Measurements from ENCODE around the gene NME2.

NME2 gene

DNA sequence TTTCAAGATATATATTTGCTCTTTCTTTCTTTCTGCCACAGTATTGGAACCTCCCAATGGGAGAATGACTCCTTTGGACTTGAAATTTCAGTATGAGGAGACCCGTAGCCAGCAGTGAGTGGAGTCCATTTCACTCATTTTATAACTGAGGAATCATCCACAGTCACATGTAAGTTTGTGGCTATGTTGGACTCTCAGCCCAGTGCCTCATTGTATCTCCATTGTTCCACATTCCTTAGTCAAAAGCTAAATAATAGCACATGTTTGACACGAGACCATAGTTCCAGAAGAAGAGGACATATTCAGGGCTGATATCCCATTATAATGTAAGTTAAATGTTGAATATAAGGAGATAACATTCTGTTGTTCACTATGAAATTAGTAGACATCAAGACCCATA, 32.8 kb upstream of the NME2 start:
- Histone ChIP-seq H3K4me3 (ENCODE audit: low read depth, low read length) (no peak overlapping the region), H3K4me1 (ENCODE audit: control insufficient read depth, insufficient read depth, low read length) (no peaks in the 10 kb centered on the region), H3K36me3 (ENCODE audit: control insufficient read depth in 2 of 2, insufficient read depth in 1 of 2, low read length in 2 of 2) (no peaks in the 10 kb centered on the region), H3K9me3 (ENCODE audit: control insufficient read depth, insufficient read depth, low read depth, low read length) (no peaks in the 10 kb centered on the region), H3K27ac (ENCODE audit: extremely low read depth, low read depth, low read length) (no peak overlapping the region)
- TF ChIP-seq GLIS1 (tag by site-specific recombination; IDR thresholded peaks at IDR 0.05) (no peak), SP2 (tag by site-specific recombination; IDR thresholded peaks at IDR 0.05) (no peak), ZNF16 (tag by site-specific recombination; IDR thresholded peaks at IDR 0.05; ENCODE audit: low read depth) (no peak), ZFHX2 (tag by site-specific recombination; conservative IDR thresholded peaks at IDR 0.05) (no peak), ZNF548 (tag by site-specific recombination; IDR thresholded peaks at IDR 0.05) (no peak), KLF1 (tag by site-specific recombination; IDR thresholded peaks at IDR 0.05) (no peak), ZNF121 (tag by site-specific recombination; IDR thresholded peaks at IDR 0.05) (no peak), HOXC10 (CRISPR knock-in tag; IDR thresholded peaks at IDR 0.05) (no peak), ZNF23 (tag by site-specific recombination; IDR thresholded peaks at IDR 0.05; ENCODE audit: borderline replicate concordance) (no peak), REPIN1 (tag by site-specific recombination; IDR thresholded peaks at IDR 0.05; ENCODE audit: low read depth) (no peak), ZNF518A (tag by site-specific recombination; conservative IDR thresholded peaks at IDR 0.05; ENCODE audit: low read depth) (no peak), ZNF660 (tag by site-specific recombination; IDR thresholded peaks at IDR 0.05) (no peak)
- TF ChIP-seq, protein P1, sequence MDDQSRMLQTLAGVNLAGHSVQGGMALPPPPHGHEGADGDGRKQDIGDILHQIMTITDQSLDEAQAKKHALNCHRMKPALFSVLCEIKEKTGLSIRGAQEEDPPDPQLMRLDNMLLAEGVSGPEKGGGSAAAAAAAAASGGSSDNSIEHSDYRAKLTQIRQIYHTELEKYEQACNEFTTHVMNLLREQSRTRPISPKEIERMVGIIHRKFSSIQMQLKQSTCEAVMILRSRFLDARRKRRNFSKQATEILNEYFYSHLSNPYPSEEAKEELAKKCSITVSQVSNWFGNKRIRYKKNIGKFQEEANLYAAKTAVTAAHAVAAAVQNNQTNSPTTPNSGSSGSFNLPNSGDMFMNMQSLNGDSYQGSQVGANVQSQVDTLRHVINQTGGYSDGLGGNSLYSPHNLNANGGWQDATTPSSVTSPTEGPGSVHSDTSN (CRISPR knock-in tag; IDR thresholded peaks at IDR 0.05), result no peak
- ChIA-PET POLR2A (interaction anchor here (1.3 kb wide), 1 partner anchor 13 kb away, joined by 3 read pairs; the partner anchor contains the start of gene SPAG9), CTCF (no interaction called here)

DNA sequence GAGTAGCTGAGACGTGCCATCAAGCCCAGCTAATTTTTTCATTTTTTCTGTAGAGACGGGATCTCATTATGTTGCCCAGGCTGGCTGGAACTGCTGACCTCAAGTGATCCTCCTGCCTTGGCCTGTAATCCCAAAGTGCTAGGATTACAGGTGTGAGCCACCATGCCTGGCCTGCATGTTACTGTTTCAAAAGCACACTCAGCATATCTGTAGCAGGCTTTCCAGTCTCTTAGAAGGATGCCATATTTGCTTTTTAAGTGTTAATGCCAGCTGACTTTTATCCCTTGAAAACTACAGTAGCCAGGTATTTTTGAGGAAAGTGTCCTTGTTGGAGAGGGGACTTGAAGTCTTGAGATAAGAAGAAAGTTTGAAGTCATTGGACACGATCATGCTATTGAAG, 30.3 kb upstream of the NME2 start:
- ChIA-PET CTCF (interaction anchor here (1.2 kb wide), 1 partner anchor 17 kb away, joined by 3 read pairs; the partner anchor contains the start of gene NME1), POLR2A (interaction anchor here (1.6 to 1.7 kb wide), 2 partner anchors 15 to 17 kb away, joined by 7 to 8 read pairs; partner anchors contain the start of genes NME1 and SPAG9)
- no peak overlapping the region for H3K4me3 ChIP-seq (ENCODE audit: low read depth, low read length)
- H3K9me3 ChIP-seq (ENCODE audit: control insufficient read depth, insufficient read depth, low read depth, low read length), result no peaks in the 10 kb centered on the region
- H3K4me1 ChIP-seq (ENCODE audit: control insufficient read depth, insufficient read depth, low read length), result no peaks in the 10 kb centered on the region
- TF ChIP-seq SP7 (tag by site-specific recombination; IDR thresholded peaks at IDR 0.05) (no peak), ZNF175 (tag by site-specific recombination; IDR thresholded peaks at IDR 0.05) (no peak), ZNF138 (tag by site-specific recombination; IDR thresholded peaks at IDR 0.05; ENCODE audit: borderline replicate concordance) (no peak), BCL11A (tag by site-specific recombination; IDR thresholded peaks at IDR 0.05; ENCODE audit: low read depth) (no peak), ZSCAN23 (tag by site-specific recombination; IDR thresholded peaks at IDR 0.05) (no peak), ZNF549 (tag by site-specific recombination; IDR thresholded peaks at IDR 0.05) (no peak), IKZF3 (tag by site-specific recombination; IDR thresholded peaks at IDR 0.05) (no peak), KLF8 (tag by site-specific recombination; IDR thresholded peaks at IDR 0.05) (no peak), ZNF324 (tag by site-specific recombination; IDR thresholded peaks at IDR 0.05) (no peak), KLF1 (tag by site-specific recombination; IDR thresholded peaks at IDR 0.05) (no peak), ZNF350 (tag by site-specific recombination; IDR thresholded peaks at IDR 0.05) (no peak), ZNF341 (tag by site-specific recombination; IDR thresholded peaks at IDR 0.05; ENCODE audit: low read depth) (no peak), ZNF707 (tag by site-specific recombination; IDR thresholded peaks at IDR 0.05) (no peak), ZBTB21 (tag by site-specific recombination; IDR thresholded peaks at IDR 0.05) (no peak), ZSCAN4 (tag by site-specific recombination; IDR thresholded peaks at IDR 0.05) (no peak), ZNF776 (tag by site-specific recombination; IDR thresholded peaks at IDR 0.05; ENCODE audit: borderline replicate concordance) (no peak)
- H3K27ac ChIP-seq (ENCODE audit: extremely low read depth, low read depth, low read length), result no peak overlapping the region
- H3K36me3 ChIP-seq (ENCODE audit: control insufficient read depth in 2 of 2, insufficient read depth in 1 of 2, low read length in 2 of 2), result no peaks in the 10 kb centered on the region
